GM12878 (cell line): ENCODE results near the gene PLGRKT. TPM values are rescaled to one million over a fixed set of nuclear protein-coding genes. Genes with fewer than 3 reads are reported as not detected.

Source experiments
- ATAC-seq: fragments of 200-7000 bp; cut with Tn5 transposase; 3 replicates; pipeline ENCODE4 v1.9.1; 2020; ENCODE audit warnings: mild to moderate bottlenecking, moderate library complexity
- BruUV-seq: library from RNA; stranded (reverse); fragments of 400-500 nt; replicated peaks from 2 replicates; lab custom pipeline; 2021; lab: Mats Ljungman, UMichigan
- CTCF ChIA-PET: fragments of 300-600 bp; sonication (Branson Sonifier 250); formaldehyde crosslinking; extraction: SDS; loops from one replicate; lab custom pipeline; 2021; ENCODE audit warnings: inconsistent platforms; lab: Yijun Ruan, JAX
- POLR2A ChIA-PET: fragments of 350-600 bp; formaldehyde crosslinking; extraction: SDS; loops from one replicate; lab custom pipeline; 2021; ENCODE audit warnings: inconsistent platforms; lab: Charles Lee
- RAD21 ChIA-PET: fragments of 300-600 bp; sonication (Branson Sonifier 250); formaldehyde crosslinking; loops from one replicate; lab custom pipeline; 2023; ENCODE audit warnings: antibody characterized with exemption; ENCODE audit not compliant: unreplicated experiment; lab: Charles Lee
- SMC1A ChIA-PET: fragments of 300-600 bp; sonication (Branson Sonifier 250); formaldehyde crosslinking; loops from one replicate; lab custom pipeline; 2023; ENCODE audit not compliant: unreplicated experiment, uncharacterized antibody; lab: Charles Lee
- DNase-seq: peaks from one replicate; pipeline ENCODE4 v3.0.0-alpha.2; 2011; ENCODE audit warnings: low read depth, low spot score
- FAIRE-seq: peaks from 3 replicates; lab custom pipeline; 2011; peaks lifted over from hg19 to GRCh38; lab: Jason Lieb, UNC
- H2AFZ ChIP-seq: 2 replicates; pipeline ENCODE4 v1.6.0; 2011; ENCODE audit warnings: low read depth, low read length, control low read depth; ENCODE audit not compliant: control insufficient read depth
- H3K27ac ChIP-seq: 2 replicates; pipeline ENCODE4 v1.5.1; 2011; ENCODE audit warnings: control low read depth; ENCODE audit not compliant: control insufficient read depth, insufficient read depth
- H3K27me3 ChIP-seq, 2 experiments: replicated peaks in 1 of 2; 2 replicates each; pipeline versions ENCODE4 v1.6.0 to v1.6.1; 2011; ENCODE audit warnings: low read length in 1 of 2; ENCODE audit not compliant: control insufficient read depth in 2 of 2, insufficient read depth in 2 of 2
- H3K36me3 ChIP-seq, 2 experiments: 2 replicates each; pipeline ENCODE4 v1.5.1; 2011; ENCODE audit warnings: low read length in 1 of 2; ENCODE audit not compliant: control insufficient read depth in 2 of 2, insufficient read depth in 2 of 2
- H3K4me1 ChIP-seq: 2 replicates; pipeline ENCODE4 v1.6.1; 2011; ENCODE audit warnings: mild to moderate bottlenecking, low read length, moderate library complexity, mixed read lengths; ENCODE audit not compliant: control insufficient read depth, insufficient read depth
- H3K4me2 ChIP-seq: 2 replicates; pipeline ENCODE4 v1.6.0; 2011; ENCODE audit warnings: control low read depth; ENCODE audit not compliant: control insufficient read depth, insufficient read depth
- H3K4me3 ChIP-seq: fragments of 200-600 bp; sonication (generic); 2 replicates; pipeline ENCODE4 v1.5.1; 2016
- H3K79me2 ChIP-seq: 2 replicates; pipeline ENCODE4 v1.6.0; 2011; ENCODE audit warnings: low read length; ENCODE audit not compliant: control insufficient read depth, insufficient read depth
- H3K9ac ChIP-seq: 2 replicates; pipeline ENCODE4 v1.8.0; 2011; ENCODE audit warnings: low read length, control low read depth, mixed read lengths; ENCODE audit not compliant: control insufficient read depth, insufficient read depth
- H3K9me3 ChIP-seq: replicated peaks from 3 replicates; pipeline ENCODE4 v1.5.1; 2011; ENCODE audit warnings: mild to moderate bottlenecking, low read length; ENCODE audit not compliant: control insufficient read depth, insufficient read depth
- H4K20me1 ChIP-seq: 2 replicates; pipeline ENCODE4 v1.6.0; 2011; ENCODE audit not compliant: control insufficient read depth, insufficient read depth
- BRCA1 ChIP-seq: IDR thresholded peaks from 2 replicates; pipeline ENCODE4 v1.6.1; 2011; ENCODE audit warnings: low read depth, low read length, improper control_type of control experiment
- EP300 ChIP-seq, 2 experiments: fragments of 150-350 bp in 1 of 2; IDR thresholded peaks; 2 replicates each; pipeline ENCODE4 v1.6.1; 2011 to 2012; ENCODE audit warnings: low read depth in 2 of 2, low read length in 2 of 2, borderline replicate concordance in 1 of 2, improper control_type of control experiment in 1 of 2, inconsistent platforms in 1 of 2; ENCODE audit not compliant: control insufficient read depth in 1 of 2
- FOS ChIP-seq: IDR thresholded peaks from 3 replicates; pipeline ENCODE4 v1.6.1; 2011; ENCODE audit warnings: borderline replicate concordance; ENCODE audit not compliant: insufficient read length; ENCODE audit errors: extremely low read depth
- HDAC6 ChIP-seq: fragments of 200-600 bp; sonication (generic); IDR thresholded peaks from one replicate; pipeline ENCODE4 v1.8.0; 2017; ENCODE audit warnings: antibody characterized with exemption; ENCODE audit not compliant: unreplicated experiment
- IKZF1 ChIP-seq: fragments of 450-650 bp; conservative IDR thresholded peaks from 2 replicates; pipeline ENCODE4 v1.6.1; 2017; ENCODE audit warnings: antibody characterized with exemption, mild to moderate bottlenecking
- MTA2 ChIP-seq: fragments of 450-650 bp; IDR thresholded peaks from 2 replicates; pipeline ENCODE4 v1.6.1; 2016; ENCODE audit warnings: low read depth, mild to moderate bottlenecking, moderate library complexity
- NRF1 ChIP-seq: conservative IDR thresholded peaks from 2 replicates; pipeline ENCODE4 v1.6.1; 2011; ENCODE audit warnings: mild to moderate bottlenecking, low read depth, low read length, improper control_type of control experiment
- PAX8 ChIP-seq: fragments of 450-650 bp; IDR thresholded peaks from 2 replicates; pipeline ENCODE4 v1.6.1; 2017; ENCODE audit warnings: mild to moderate bottlenecking, moderate library complexity
- RAD51 ChIP-seq: fragments of 450-650 bp; IDR thresholded peaks from 2 replicates; pipeline ENCODE4 v1.6.1; 2016; ENCODE audit warnings: moderate library complexity, mild to moderate bottlenecking, inconsistent platforms
- STAT3 ChIP-seq: IDR thresholded peaks from 2 replicates; pipeline ENCODE4 v1.6.1; 2011; ENCODE audit warnings: low read depth, low read length, improper control_type of control experiment
- ZNF622 ChIP-seq: fragments of 450-650 bp; IDR thresholded peaks from 2 replicates; pipeline ENCODE4 v1.6.1; 2017; ENCODE audit warnings: mild to moderate bottlenecking, inconsistent platforms
- ZNF687 ChIP-seq: fragments of 450-650 bp; IDR thresholded peaks from 2 replicates; pipeline ENCODE4 v1.6.1; 2017; ENCODE audit warnings: mild to moderate bottlenecking, moderate library complexity
- WGBS: methylation state at CpG from one replicate; pipeline ENCODE4 v1.1.6; 2016; ENCODE audit warnings: low lambda C conversion rate; ENCODE audit not compliant: insufficient replicate concordance, insufficient coverage; ENCODE audit errors: missing lambda C conversion rate; 5-methylcytosine and 5-hydroxymethylcytosine counted together
- in situ Hi-C: fragments of 300-500 bp; cut with MboI; formaldehyde crosslinking; loops from 9 replicates; pipeline ENCODE4 v1.14.3; 2018; ENCODE audit warnings: mixed read lengths
- intact Hi-C: fragments of 100-400 bp; cut with micrococcal nuclease; formaldehyde crosslinking; loops from one replicate; pipeline ENCODE4 v1.14.2; 2022; ENCODE audit not compliant: unreplicated experiment
- polyA plus RNA-seq, 11 experiments: library from polyadenylated mRNA; depleted of rRNA in 4 of 11; unstranded in 6 of 11; stranded (reverse) in 5 of 11; fragments of >200 nt; fragmentation: Nextera tagmentation in 4 of 11; fragmentation: Illumina TruSeq in 1 of 11; extraction: Ambion mirVana in 4 of 11; extraction: Trizol in 1 of 11; gene quantifications; 1 replicate in 1 of 11; 2 replicates in 10 of 11; pipeline versions ENCODE4 v1.2.1 to v1.2.3, GENCODE V29; 2011 to 2016; ENCODE audit warnings: inconsistent platforms in 2 of 11, missing spikeins in 2 of 11, low read depth in 1 of 11
- total RNA-seq, 4 experiments: library from RNA; depleted of rRNA in 3 of 4; stranded (reverse); fragments of >200 nt in 3 of 4; fragmentation: Illumina TruSeq in 1 of 4; extraction: Trizol in 1 of 4; gene quantifications; 2 replicates each; pipeline versions ENCODE4 v1.2.1 to v1.2.3, GENCODE V29; 2013 to 2021

The PLGRKT gene
- total and polyA plus RNA-seq, 10 of the 15 experiments (the other 5 are each of a cell fraction or from before 2014, with no cell fraction given): 25.2 to 72.3 (median 38.4) TPM

GRCh38 chr9:5326893-5327548 lies 110.7 kb downstream of the PLGRKT start:
- Histone ChIP-seq H3K36me3 (no peaks in the 10 kb centered on the region), H3K27ac (no peak overlapping the region), H3K4me3 (no peak overlapping the region), H4K20me1 (no peaks in the 10 kb centered on the region), H3K9ac (no peak overlapping the region), H3K79me2 (no peaks in the 10 kb centered on the region), H3K4me1 (no peaks in the 10 kb centered on the region), H3K4me2 (no peak overlapping the region), H3K27me3 (no peaks in the 10 kb centered on the region), H2AFZ (no peak overlapping the region), H3K9me3 (no peaks in the 10 kb centered on the region)
- ATAC-seq (no peak), FAIRE-seq (no peak), DNase-seq (no peak)
- BruUV-seq: no TSS peak
- intact Hi-C loops (no loop called here), in situ Hi-C loops (no loop called here)
- TF ChIP-seq FOS: no peak
- no peak for TF ChIP-seq BRCA1
- no peak for TF ChIP-seq RAD51
- no peak for TF ChIP-seq IKZF1
- no peak for TF ChIP-seq MTA2
- no peak for TF ChIP-seq ZNF622
- no peak for TF ChIP-seq NRF1
- TF ChIP-seq EP300 (IDR thresholded peaks at IDR 0.05; ENCODE audit: borderline replicate concordance in 1 of 2, control insufficient read depth in 1 of 2, low read depth in 2 of 2, low read length in 2 of 2): no peak
- no peak for TF ChIP-seq ZNF687
- no peak for TF ChIP-seq PAX8
- no peak for TF ChIP-seq STAT3
- no peak for TF ChIP-seq HDAC6
- SMC1A ChIA-PET: no interaction called here
- WGBS: 95% methylated on average over 10 of the region's 10 CpGs
- POLR2A ChIA-PET: no interaction called here
- CTCF ChIA-PET: interaction anchor here (1.1 kb wide), 1 partner anchor 38 kb away, joined by 3 read pairs; no protein-coding TSS in a partner anchor
- RAD21 ChIA-PET: no interaction called here
